Measurements from ENCODE around the gene HTR6. TPM values are rescaled to one million over a fixed set of nuclear protein-coding genes. Genes with fewer than 3 reads are reported as not detected.

HTR6 gene
- total RNA-seq, 1 donor = under 0.01 TPM

- H3K4me1 ChIP-seq (ENCODE audit: insufficient read depth, low read length) = no peaks in the 10 kb centered on the region
- no peaks in the 10 kb centered on the region for H3K36me3 ChIP-seq (ENCODE audit: insufficient read depth, low read length)
- no peak overlapping the region for H2AFZ ChIP-seq (ENCODE audit: low read length)
- H3K9me3 ChIP-seq (ENCODE audit: low read depth, low read length) = no peaks in the 10 kb centered on the region
- no peak overlapping the region for H3K27ac ChIP-seq (ENCODE audit: low read depth, low read length)
- H3K4me3 ChIP-seq (ENCODE audit: insufficient read depth, low read length) = no peak overlapping the region
- peaks cover 35% of the 10 kb centered on the region for H3K27me3 ChIP-seq (ENCODE audit: insufficient read depth, low read length)
- peak; percentile 26 for DNase-seq (ENCODE audit: insufficient read length, low spot score, missing footprints)
- H4K20me1 ChIP-seq (ENCODE audit: insufficient read depth, low read length) = no peaks in the 10 kb centered on the region
- TF ChIP-seq CTCF (IDR thresholded peaks at IDR 0.05; ENCODE audit: extremely low read depth, low read depth, low read length) = no peak
- no peaks in the 10 kb centered on the region for H3K79me2 ChIP-seq (ENCODE audit: insufficient read depth, low read length)
- no peak overlapping the region for H3K4me2 ChIP-seq (ENCODE audit: insufficient read depth, low read length)
Observed at GRCh38 chr1:19670787-19671186, 6.1 kb downstream of the HTR6 start.

GRCh38 chr1:19672237-19672636, 7.6 kb downstream of the HTR6 start:
- no peak overlapping the region for H3K4me3 ChIP-seq (ENCODE audit: insufficient read depth, low read length)
- H3K4me2 ChIP-seq (ENCODE audit: insufficient read depth, low read length) = no peak overlapping the region
- no peak overlapping the region for H3K27ac ChIP-seq (ENCODE audit: low read depth, low read length)

GRCh38 chr1:19675797-19676196, 11.1 kb downstream of the HTR6 start:
- H3K79me2 ChIP-seq (ENCODE audit: insufficient read depth, low read length) = no peaks in the 10 kb centered on the region
- no peaks in the 10 kb centered on the region for H3K27me3 ChIP-seq (ENCODE audit: insufficient read depth, low read length)
- no peak overlapping the region for H2AFZ ChIP-seq (ENCODE audit: low read length)
- no peak overlapping the region for H3K4me3 ChIP-seq (ENCODE audit: insufficient read depth, low read length)
- no peak overlapping the region for H3K27ac ChIP-seq (ENCODE audit: low read depth, low read length)
- no peak for TF ChIP-seq CTCF (IDR thresholded peaks at IDR 0.05; ENCODE audit: extremely low read depth, low read depth, low read length)
- DNase-seq (ENCODE audit: insufficient read length, low spot score, missing footprints) = peak; percentile 74
- H3K36me3 ChIP-seq (ENCODE audit: insufficient read depth, low read length) = no peaks in the 10 kb centered on the region
- no peaks in the 10 kb centered on the region for H3K9me3 ChIP-seq (ENCODE audit: low read depth, low read length)
- H3K4me2 ChIP-seq (ENCODE audit: insufficient read depth, low read length) = no peak overlapping the region
- peaks cover 4% of the 10 kb centered on the region for H4K20me1 ChIP-seq (ENCODE audit: insufficient read depth, low read length)
- H3K4me1 ChIP-seq (ENCODE audit: insufficient read depth, low read length) = no peaks in the 10 kb centered on the region

More at GRCh38 chr1:19672237-19672636, 7.6 kb downstream of the HTR6 start:
- Histone ChIP-seq H3K79me2 (ENCODE audit: insufficient read depth, low read length) (no peaks in the 10 kb centered on the region), H3K36me3 (ENCODE audit: insufficient read depth, low read length) (no peaks in the 10 kb centered on the region), H3K9me3 (ENCODE audit: low read depth, low read length) (no peaks in the 10 kb centered on the region), H3K4me1 (ENCODE audit: insufficient read depth, low read length) (no peaks in the 10 kb centered on the region), H3K27me3 (ENCODE audit: insufficient read depth, low read length) (peaks cover 23% of the 10 kb centered on the region), H4K20me1 (ENCODE audit: insufficient read depth, low read length) (peaks cover 4% of the 10 kb centered on the region), H2AFZ (ENCODE audit: low read length) (no peak overlapping the region)
- no peak for TF ChIP-seq CTCF (IDR thresholded peaks at IDR 0.05; ENCODE audit: extremely low read depth, low read depth, low read length)
- peak; percentile 26 for DNase-seq (ENCODE audit: insufficient read length, low spot score, missing footprints)

GRCh38 chr1:19676438-19676922, 11.8 kb downstream of the HTR6 start:
- peak; percentile 98 for DNase-seq (ENCODE audit: insufficient read length, low spot score, missing footprints)
- H3K27ac ChIP-seq (ENCODE audit: low read depth, low read length) = no peak overlapping the region
- no peaks in the 10 kb centered on the region for H3K79me2 ChIP-seq (ENCODE audit: insufficient read depth, low read length)
- H4K20me1 ChIP-seq (ENCODE audit: insufficient read depth, low read length) = peaks cover 4% of the 10 kb centered on the region
- H3K4me2 ChIP-seq (ENCODE audit: insufficient read depth, low read length) = no peak overlapping the region
- no peak for TF ChIP-seq CTCF (IDR thresholded peaks at IDR 0.05; ENCODE audit: extremely low read depth, low read depth, low read length)
- H3K4me3 ChIP-seq (ENCODE audit: insufficient read depth, low read length) = no peak overlapping the region
- H3K36me3 ChIP-seq (ENCODE audit: insufficient read depth, low read length) = no peaks in the 10 kb centered on the region
- H2AFZ ChIP-seq (ENCODE audit: low read length) = no peak overlapping the region
- no peaks in the 10 kb centered on the region for H3K4me1 ChIP-seq (ENCODE audit: insufficient read depth, low read length)
- no peaks in the 10 kb centered on the region for H3K27me3 ChIP-seq (ENCODE audit: insufficient read depth, low read length)
- H3K9me3 ChIP-seq (ENCODE audit: low read depth, low read length) = no peaks in the 10 kb centered on the region

Data from osteoblast (primary cell).